Activated CD4-positive, alpha-beta T cell treated with anti-CD3 and anti-CD28 coated beads, Interleukin-10, Interleukin-2, amounts not matched to agents 100 ng/mL and 50 ng/mL, durations not matched to agents 16 hours and 8 hours (primary cell): ENCODE measurements around the gene FBXW7.

Experiments
- DNase-seq: peaks from one replicate; pipeline ENCODE4 v3.0.0-alpha.2; 2020

Gene FBXW7

GRCh38 chr4:152508818-152509217 is 27.1 kb downstream of the FBXW7 start:
- no peak for DNase-seq

GRCh38 chr4:152508386-152508785 is 27.5 kb downstream of the FBXW7 start:
- no peak for DNase-seq

DNA sequence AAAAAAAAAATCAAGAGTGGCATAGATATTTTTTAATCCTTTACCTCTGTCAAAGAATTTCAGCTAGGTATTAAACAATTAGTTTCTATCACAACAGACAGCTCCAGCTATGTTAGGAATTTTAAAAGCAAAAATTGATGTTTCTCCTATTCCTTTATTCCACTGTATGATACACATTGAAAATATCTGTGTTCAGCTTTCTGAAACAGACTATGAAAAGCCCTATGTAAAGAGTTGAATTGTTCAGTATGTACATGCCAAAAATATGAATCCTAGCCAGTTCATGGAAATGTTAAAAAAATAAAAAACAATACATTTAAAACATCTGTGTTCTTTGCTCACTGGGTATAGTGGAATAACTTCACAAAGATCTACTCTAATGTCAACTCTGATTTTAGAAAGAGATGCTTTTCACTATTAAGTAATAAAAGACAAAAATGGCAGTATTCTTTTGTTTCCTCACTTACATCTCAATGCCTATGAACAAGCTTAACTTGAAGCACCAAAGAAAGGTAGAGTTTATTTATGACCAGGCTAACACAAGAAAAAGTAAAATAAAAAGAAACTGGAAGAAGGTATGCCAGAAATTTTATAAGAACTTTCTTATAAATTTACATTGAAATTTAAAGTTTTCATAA is 32.1 kb downstream of the FBXW7 start:
- no peak for DNase-seq

- peak; percentile 27 for DNase-seq
Measured at GRCh38 chr4:152501846-152502536, 33.9 kb downstream of the FBXW7 start.

DNA sequence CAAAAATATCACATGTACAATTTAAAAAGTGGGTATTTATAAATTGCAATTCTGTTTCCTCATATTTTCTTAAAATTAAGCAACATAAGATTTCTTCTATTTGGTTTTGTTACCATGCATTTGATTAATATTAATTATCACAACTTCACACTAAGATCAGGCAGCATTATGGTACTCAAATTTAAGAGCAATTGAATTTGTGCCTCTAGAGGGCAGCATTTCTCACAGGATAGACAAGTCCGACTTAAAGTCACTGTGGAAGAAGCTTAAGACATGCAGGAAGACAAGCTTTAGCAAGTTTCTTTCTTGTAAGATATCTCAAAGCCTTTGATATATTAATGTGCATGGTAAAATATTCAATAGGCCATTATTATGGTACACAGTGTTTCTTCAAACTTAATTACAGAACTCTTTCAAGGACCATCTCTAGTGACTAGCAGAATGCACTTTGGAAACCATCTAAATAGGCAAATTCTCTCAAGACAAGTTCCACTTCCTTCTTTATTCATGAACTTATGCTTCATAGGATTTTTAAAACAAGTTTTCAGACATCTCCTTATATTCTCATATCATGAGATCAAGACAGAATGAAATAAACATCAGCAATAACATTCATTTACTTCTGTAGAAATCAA is 35.0 kb downstream of the FBXW7 start:
- DNase-seq, result peak; percentile 85

DNA sequence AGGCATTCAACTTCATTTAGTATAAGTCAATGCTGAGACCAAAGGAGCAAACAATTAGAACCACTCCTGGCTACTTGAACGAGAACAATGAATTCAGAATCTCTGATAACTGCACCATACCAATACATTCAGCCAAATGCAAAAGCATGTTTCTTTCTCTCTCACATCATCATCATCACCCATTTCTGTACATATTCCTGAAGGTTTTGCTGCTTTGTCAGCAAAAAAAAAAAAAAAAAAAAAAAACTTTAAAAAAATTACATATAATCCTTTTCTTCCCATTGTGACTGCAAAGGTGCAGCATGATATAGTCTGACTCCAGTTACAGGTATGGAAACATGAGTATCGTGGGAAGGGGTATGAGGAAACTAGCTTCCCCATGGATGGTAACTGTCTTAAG is 35.6 kb downstream of the FBXW7 start:
- DNase-seq, result no peak

DNA sequence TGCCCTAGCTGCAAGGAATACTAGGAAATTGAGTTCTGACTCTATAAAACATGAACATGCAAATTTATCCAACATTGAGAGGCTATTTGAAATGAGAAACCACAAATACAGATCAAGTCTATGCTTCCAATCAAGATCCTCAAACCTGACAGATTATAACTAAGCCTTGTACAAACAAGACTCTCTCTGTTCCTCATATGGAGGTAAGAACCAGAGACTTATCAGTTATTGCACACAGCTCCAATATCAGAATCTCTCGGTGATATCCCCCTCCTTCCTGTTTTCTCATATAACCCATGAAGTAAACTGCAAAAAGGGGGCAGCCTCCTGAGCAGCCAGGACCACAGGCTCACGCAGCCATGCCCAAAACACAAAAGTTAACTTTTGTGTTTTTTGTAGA is 36.5 kb downstream of the FBXW7 start:
- no peak for DNase-seq

GRCh38 chr4:152494020-152494419 is 41.9 kb downstream of the FBXW7 start:
- DNase-seq, result no peak

- DNase-seq, result no peak
Measured at GRCh38 chr4:152488246-152488645, 47.6 kb downstream of the FBXW7 start.

GRCh38 chr4:152486429-152487389 is 49.2 kb downstream of the FBXW7 start:
- no peak for DNase-seq

DNA sequence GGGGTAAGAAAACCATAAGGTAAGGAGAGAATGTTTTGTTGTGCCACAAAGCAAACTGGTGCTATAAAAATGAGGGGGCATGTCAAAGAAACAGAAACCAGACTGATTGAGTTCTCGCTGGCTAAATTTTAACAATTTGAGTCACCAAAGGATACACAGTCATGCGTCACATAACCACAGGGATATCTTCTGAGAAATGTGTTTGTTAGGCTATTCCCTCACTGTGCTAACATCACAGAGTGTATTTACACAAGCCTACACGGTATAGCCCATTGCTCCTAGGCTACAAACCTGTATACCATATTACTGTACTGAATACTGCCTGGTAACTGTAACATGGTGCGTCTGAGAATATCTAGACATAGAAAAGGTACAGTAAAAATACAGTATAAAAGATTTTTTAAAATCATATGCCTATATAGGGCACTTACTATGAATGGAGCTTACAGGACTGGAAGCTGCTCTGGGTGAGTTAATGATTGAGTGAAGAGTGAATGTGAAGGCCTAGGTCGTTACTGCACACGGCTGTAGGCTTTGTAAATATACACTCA is 50.1 kb downstream of the FBXW7 start:
- peak; percentile 92 for DNase-seq

- no peak for DNase-seq
Measured at GRCh38 chr4:152482211-152482610, 53.7 kb downstream of the FBXW7 start.

- no peak for DNase-seq
Measured at GRCh38 chr4:152480901-152481300, 55.0 kb downstream of the FBXW7 start.

DNA sequence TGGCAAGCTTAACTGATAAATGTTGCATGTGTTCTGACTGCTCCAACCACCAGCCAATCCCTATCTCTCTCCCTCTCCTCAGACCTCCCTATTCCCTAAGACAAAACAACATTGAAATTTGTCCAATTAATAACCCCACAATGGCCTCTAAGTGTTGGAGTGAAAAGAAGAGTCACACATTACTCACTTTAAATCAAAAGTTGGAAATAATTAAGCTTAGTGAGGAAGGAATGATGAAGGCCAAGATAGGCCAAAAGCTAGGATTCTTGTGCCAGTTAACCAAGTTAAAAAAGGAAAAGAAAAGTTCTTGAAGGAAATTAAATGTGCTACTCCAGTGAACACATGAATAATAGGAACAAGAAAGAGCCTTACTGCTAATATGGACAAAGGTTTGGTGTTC is 55.6 kb downstream of the FBXW7 start:
- DNase-seq, result no peak

- no peak for DNase-seq
Measured at GRCh38 chr4:152479428-152480026, 56.4 kb downstream of the FBXW7 start.

DNA sequence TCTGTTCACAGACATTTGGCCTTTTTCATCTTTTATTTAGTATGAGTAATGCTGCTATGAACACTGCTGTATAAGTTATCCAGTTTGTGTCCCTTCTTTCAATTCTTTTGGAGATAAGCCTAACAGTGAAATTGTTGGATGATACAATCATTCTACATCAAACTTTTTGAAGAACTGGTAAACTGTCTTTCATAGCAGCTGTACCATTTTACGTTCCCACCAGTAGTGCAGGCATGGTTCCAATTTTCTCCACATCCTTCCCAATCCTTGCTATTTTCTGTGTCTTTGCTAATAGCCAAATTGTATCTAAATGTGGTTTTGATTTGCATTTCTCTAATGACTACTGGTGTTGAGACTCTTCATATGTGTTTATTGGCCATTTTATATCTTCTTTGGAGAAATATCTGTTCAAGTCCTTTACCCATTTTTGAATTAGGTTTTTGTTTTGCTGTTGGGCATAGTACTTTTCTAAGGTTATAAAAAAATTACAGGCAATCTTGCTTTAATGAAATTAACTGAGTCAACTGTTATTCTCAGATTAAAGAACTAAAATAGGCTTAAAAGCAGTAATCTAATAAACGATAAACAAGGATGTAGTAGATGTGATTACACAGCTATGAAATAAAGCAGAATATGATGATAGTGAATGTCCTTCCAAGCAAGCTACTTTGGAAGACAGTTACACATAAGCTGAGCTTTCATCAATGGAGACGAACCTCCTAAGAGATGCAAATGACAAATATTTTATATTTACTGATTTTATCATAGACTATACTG is 57.2 kb downstream of the FBXW7 start:
- DNase-seq, result no peak

- DNase-seq, result no peak
Measured at GRCh38 chr4:152476796-152477195, 59.1 kb downstream of the FBXW7 start.

DNA sequence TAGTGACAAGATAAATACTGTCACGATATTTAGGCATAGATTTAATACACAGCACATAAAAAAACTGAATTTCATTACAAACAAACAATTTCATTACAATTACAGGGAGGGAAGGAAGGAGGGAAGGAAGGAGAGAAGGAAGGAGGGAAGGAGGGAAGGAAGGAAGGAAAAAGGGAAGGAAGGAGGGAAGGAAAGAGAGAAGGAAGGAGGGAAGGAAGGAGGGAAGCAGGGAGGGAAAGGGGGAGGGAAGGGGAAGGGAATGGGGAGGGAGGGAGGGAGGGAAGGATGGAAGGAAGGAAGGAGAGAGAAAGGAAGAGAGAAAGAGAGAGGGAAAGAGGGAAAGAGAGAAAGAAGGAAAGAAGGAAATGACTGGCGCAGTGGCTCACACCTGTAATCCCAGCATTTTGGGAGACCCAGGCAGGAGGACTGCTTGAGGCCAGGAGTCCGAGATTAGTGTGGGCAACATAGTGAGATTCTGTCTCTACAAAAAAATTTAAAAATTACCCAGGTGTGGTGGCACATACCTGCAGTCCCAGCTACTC is 64.6 kb downstream of the FBXW7 start:
- DNase-seq, result no peak

DNA sequence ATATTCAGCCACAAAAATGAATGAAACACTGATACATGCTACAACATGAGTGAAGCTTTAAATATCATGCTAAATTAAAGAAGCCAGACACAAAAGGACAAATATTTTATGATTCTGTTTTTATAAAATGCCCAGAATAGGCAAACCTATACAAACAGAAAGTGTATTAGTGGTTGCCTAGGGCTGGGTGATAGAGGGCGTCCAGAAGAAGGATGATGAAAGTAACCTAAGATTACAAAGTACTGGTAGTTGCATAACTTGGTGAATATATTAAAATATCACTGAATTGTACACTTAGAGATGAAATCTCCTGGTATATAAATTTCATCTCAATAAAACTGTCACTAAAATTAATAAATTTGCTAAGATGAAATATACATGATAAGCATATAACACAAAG is 67.5 kb downstream of the FBXW7 start:
- DNase-seq, result no peak

- no peak for DNase-seq
Measured at GRCh38 chr4:152467101-152467500, 68.8 kb downstream of the FBXW7 start.
